Panc1 (cell line): ENCODE measurements around the gene ST3GAL2. TPM values are rescaled to one million over a fixed set of nuclear protein-coding genes. Genes with fewer than 3 reads are reported as not detected.
A peak's percentile ranks its signal among the peaks of the same experiment; 100 is the strongest.

ENCODE experiments used
- ATAC-seq: fragments of 200-7000 bp; cut with Tn5 transposase; 2 replicates; pipeline ENCODE4 v1.9.1; 2020; ENCODE audit warnings: mild to moderate bottlenecking, moderate library complexity
- BruUV-seq: library from RNA; stranded (reverse); fragments of 400-500 nt; replicated peaks from 2 replicates; lab custom pipeline; 2021; lab: Mats Ljungman, UMichigan
- CTCF ChIA-PET: fragments of 300-600 bp; sonication (Branson Sonifier 250); formaldehyde crosslinking; loops from one replicate; lab custom pipeline; 2022; ENCODE audit warnings: antibody characterized with exemption; lab: Charles Lee
- POLR2A ChIA-PET: fragments of 300-600 bp; sonication (Branson Sonifier 250); formaldehyde crosslinking; loops from one replicate; lab custom pipeline; 2022; ENCODE audit warnings: antibody characterized with exemption; lab: Charles Lee
- DNase-seq: peaks from one replicate; pipeline ENCODE4 v3.0.0-alpha.2; 2010; ENCODE audit warnings: low read depth, low spot score
- H3K27ac ChIP-seq: 2 replicates; pipeline ENCODE4 v1.5.1; 2011; ENCODE audit warnings: mild to moderate bottlenecking, low read length, inconsistent platforms
- H3K27me3 ChIP-seq: fragments of 200-500 bp; sonication (Bioruptor generic); 2 replicates; pipeline ENCODE4 v1.6.0; 2014; ENCODE audit warnings: low read length, inconsistent platforms; ENCODE audit not compliant: control insufficient read depth, insufficient read depth
- H3K36me3 ChIP-seq: fragments of 200-500 bp; sonication (Bioruptor generic); 2 replicates; pipeline ENCODE4 v1.5.1; 2014; ENCODE audit warnings: inconsistent platforms, mild to moderate bottlenecking, low read length, moderate library complexity; ENCODE audit not compliant: control insufficient read depth, insufficient read depth
- H3K4me1 ChIP-seq: 2 replicates; pipeline ENCODE4 v1.5.1; 2011; ENCODE audit warnings: inconsistent platforms, mild to moderate bottlenecking, low read length, moderate library complexity; ENCODE audit not compliant: control insufficient read depth, insufficient read depth
- H3K4me3 ChIP-seq, 2 experiments: 2 replicates each; pipeline ENCODE4 v1.5.1; 2011 to 2012; ENCODE audit warnings: low read depth in 2 of 2, low read length in 2 of 2, mild to moderate bottlenecking in 2 of 2, inconsistent platforms in 1 of 2, moderate library complexity in 1 of 2
- H3K9me3 ChIP-seq: fragments of 200-500 bp; sonication (Bioruptor generic); 2 replicates; pipeline ENCODE4 v1.5.1; 2014; ENCODE audit warnings: low read depth, mild to moderate bottlenecking, inconsistent platforms, low read length, moderate library complexity; ENCODE audit not compliant: control insufficient read depth, insufficient read depth
- CTCF ChIP-seq: fragments of 450-650 bp; IDR thresholded peaks from 2 replicates; pipeline ENCODE4 v1.5.1; 2017; ENCODE audit warnings: mild to moderate bottlenecking
- POLR2AphosphoS5 ChIP-seq: IDR thresholded peaks from 2 replicates; pipeline ENCODE4 v1.6.1; 2012; ENCODE audit warnings: mild to moderate bottlenecking, low read depth, low read length, moderate library complexity
- REST ChIP-seq, 2 experiments: IDR thresholded peaks; 2 replicates each; pipeline ENCODE4 v1.6.1; 2011 to 2012; ENCODE audit warnings: low read depth in 2 of 2, control low read depth in 1 of 2, low read length in 1 of 2, mild to moderate bottlenecking in 1 of 2, moderate library complexity in 1 of 2; ENCODE audit not compliant: insufficient read depth in 1 of 2
- SIN3A ChIP-seq: IDR thresholded peaks from 2 replicates; pipeline ENCODE4 v1.6.1; 2012; ENCODE audit warnings: low read depth, mild to moderate bottlenecking, low read length, moderate library complexity, borderline replicate concordance; ENCODE audit not compliant: insufficient read depth
- TCF7L2 ChIP-seq: IDR thresholded peaks from 2 replicates; pipeline ENCODE4 v1.6.1; 2011; ENCODE audit warnings: mild to moderate bottlenecking, low read depth, low read length, inconsistent platforms
- in situ Hi-C: cut with HindIII; loops from 2 replicates; pipeline ENCODE4 v1.10.0; 2016; ENCODE audit warnings: low sequenced_read_pairs, low pct_unique_long_range_greater_than_20kb
- intact Hi-C: fragments of 100-400 bp; cut with micrococcal nuclease; formaldehyde crosslinking; loops from one replicate; pipeline ENCODE4 v1.10.0; 2022; ENCODE audit not compliant: unreplicated experiment
- total RNA-seq: library from RNA; stranded (reverse); gene quantifications from one replicate; pipeline ENCODE4 v1.2.1, GENCODE V29; 2021; ENCODE audit not compliant: unreplicated experiment

ST3GAL2 gene
- total RNA-seq, 1 experiment from 2014 or later: 84.2 TPM

GRCh38 chr16:70455910-70456309, 17.0 kb upstream of the ST3GAL2 start:
- no peaks in the 10 kb centered on the region for H3K27me3 ChIP-seq
- in situ Hi-C loops (no loop called here), intact Hi-C loops (loop anchor here (10.0 kb wide), 1 partner anchor 61 kb away; no protein-coding TSS in a partner anchor)
- ATAC-seq (no peak), DNase-seq (no peak)
- ChIA-PET POLR2A (no interaction called here), CTCF (no interaction called here)
- H3K9me3 ChIP-seq: no peaks in the 10 kb centered on the region
- TF ChIP-seq TCF7L2: no peak
- no peak for TF ChIP-seq REST (IDR thresholded peaks at IDR 0.05; ENCODE audit: insufficient read depth in 1 of 2, low read depth in 2 of 2, low read length in 1 of 2)
- no peak for TF ChIP-seq POLR2AphosphoS5
- TF ChIP-seq SIN3A: no peak
- no peak for TF ChIP-seq CTCF
- no peak overlapping the region for H3K27ac ChIP-seq
- H3K36me3 ChIP-seq: peaks cover 4% of the 10 kb centered on the region; the same call in 1 of the 2 replicates
- peaks cover 9% of the 10 kb centered on the region for H3K4me1 ChIP-seq
- H3K4me3 ChIP-seq: no peak overlapping the region
- no TSS peak for BruUV-seq

- Histone ChIP-seq H3K9me3 (no peaks in the 10 kb centered on the region), H3K4me1 (peaks cover 5% of the 10 kb centered on the region), H3K4me3 (peak within 1 kb of the TSS; percentile 78 to 84), H3K36me3 (peaks cover 4% of the 10 kb centered on the region; the same call in 1 of the 2 replicates), H3K27ac (peak within 1 kb of the TSS; percentile 96), H3K27me3 (no peaks in the 10 kb centered on the region)
- POLR2A ChIA-PET: interaction anchor here (0.5 to 0.7 kb wide), 5 partner anchors 13 to 1376 kb away, joined by 4 to 11 read pairs (median 7); partner anchors contain the start of gene AARS1
- TF ChIP-seq CTCF (no peak), TCF7L2 (no peak), REST (IDR thresholded peaks at IDR 0.05; ENCODE audit: insufficient read depth in 1 of 2, low read depth in 2 of 2, low read length in 1 of 2) (no peak), SIN3A (no peak), POLR2AphosphoS5 (no peak)
- CTCF ChIA-PET: no interaction called here
- ATAC-seq (peak; percentile 96), DNase-seq (no peak)
- no TSS peak for BruUV-seq
- in situ Hi-C loops (no loop called here), intact Hi-C loops (loop anchor here (10.0 kb wide), 1 partner anchor 60 kb away; no protein-coding TSS in a partner anchor)
These were observed 15.5 kb upstream of the ST3GAL2 start, which contains the start of gene FCSK for GRCh38 chr16:70454222-70455034. Gene FCSK, plus strand, starts transcription at chr16:70454595. Its CDS starts 8,596 bp downstream, at chr16:70463191.
